Activated T-cell treated with anti-CD3 and anti-CD28 coated beads, Interleukin-2, amount 50 U/mL, for 72 hours (primary cell): ENCODE results near the gene SEMA3F. TPM values are rescaled to one million over a fixed set of nuclear protein-coding genes. Genes with fewer than 3 reads are reported as not detected.

ENCODE experiments used
- ATAC-seq, 2 donors: fragments of 150-1000 bp; cut with Tn5 transposase; replicated peaks in 1 of 2; 2 replicates each; pipeline ENCODE4 v1.10.0; 2021; ENCODE audit warnings: moderate library complexity in 2 of 2, mild to moderate bottlenecking in 1 of 2
- DNase-seq, 2 donors: peaks; one replicate each; pipeline ENCODE4 v3.0.0; 2021 to 2022; ENCODE audit warnings: mixed read lengths in 1 of 2
- H3K27ac Mint-ChIP-seq: one replicate; pipeline ENCODE4 v1.8.0; 2022; ENCODE audit warnings: mild to moderate bottlenecking, moderate library complexity, mixed read lengths
- H3K27me3 Mint-ChIP-seq: one replicate; pipeline ENCODE4 v1.8.0; 2022; ENCODE audit warnings: low read depth, mixed read lengths
- H3K36me3 Mint-ChIP-seq, 2 donors: one replicate each; pipeline ENCODE4 v1.8.0; 2022; ENCODE audit warnings: mixed read lengths in 2 of 2, mild to moderate bottlenecking in 1 of 2; ENCODE audit not compliant: insufficient read depth in 2 of 2
- H3K4me1 Mint-ChIP-seq: one replicate; pipeline ENCODE4 v1.8.0; 2022; ENCODE audit warnings: low read depth, mixed read lengths
- H3K4me3 Mint-ChIP-seq, 2 donors: one replicate each; pipeline ENCODE4 v1.8.0; 2022; ENCODE audit warnings: mild to moderate bottlenecking in 2 of 2, mixed read lengths in 2 of 2, moderate library complexity in 2 of 2
- H3K9me3 Mint-ChIP-seq, 2 donors: one replicate each; pipeline ENCODE4 v1.8.0; 2022; ENCODE audit warnings: mixed read lengths in 2 of 2
- total RNA-seq, 2 donors: library from RNA; stranded (reverse); gene quantifications; one replicate each; pipeline ENCODE4 v1.2.3, GENCODE V29; 2022

The SEMA3F gene
- total RNA-seq, 2 donors from 2014 or later = 0.25 TPM; not detected in 1

GRCh38 chr3:50153782-50154475 lies 1.2 kb upstream of the SEMA3F start:
- H3K27me3 Mint-ChIP-seq = peaks cover 41% of the 10 kb centered on the region
- peaks cover 11% of the 10 kb centered on the region for H3K4me1 Mint-ChIP-seq
- peak overlapping the region; percentile 82 to 90 for H3K4me3 Mint-ChIP-seq
- ATAC-seq (no peak), DNase-seq (no peak)
- H3K9me3 Mint-ChIP-seq = no peaks in the 10 kb centered on the region
- H3K27ac Mint-ChIP-seq = no peak overlapping the region
- no peaks in the 10 kb centered on the region for H3K36me3 Mint-ChIP-seq

DNA sequence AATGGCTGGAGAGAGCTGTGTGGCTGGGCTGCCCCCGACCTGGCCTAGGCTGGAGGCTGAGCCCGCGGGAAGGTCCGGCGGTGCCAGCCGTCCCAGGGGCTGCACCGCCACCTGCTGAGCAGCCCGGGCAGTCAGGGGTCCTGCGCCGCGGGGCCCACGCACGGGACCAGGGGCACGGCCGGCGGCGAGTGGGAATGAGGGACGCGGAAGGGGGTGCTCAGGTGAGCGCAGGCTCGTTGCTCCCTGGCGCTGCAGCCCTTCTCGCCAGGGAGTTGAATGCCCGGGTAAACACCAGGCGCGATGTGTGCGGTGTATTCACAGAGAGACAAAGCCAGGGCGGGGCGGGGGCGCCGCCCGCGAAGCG lies 666 bp upstream of the SEMA3F start:
- Mint-ChIP-seq H3K27ac (no peak overlapping the region), H3K4me1 (peaks cover 11% of the 10 kb centered on the region), H3K27me3 (peaks cover 41% of the 10 kb centered on the region), H3K36me3 (no peaks in the 10 kb centered on the region), H3K9me3 (no peaks in the 10 kb centered on the region), H3K4me3 (peak overlapping the region; percentile 82 to 90)
- DNase-seq = no peak
- peak; percentile 34 to 36 for ATAC-seq

- peak overlapping the region; percentile 71 to 74 for H3K4me3 Mint-ChIP-seq
- DNase-seq (no peak), ATAC-seq (no peak)
- H3K27me3 Mint-ChIP-seq = peaks cover 41% of the 10 kb centered on the region
- H3K9me3 Mint-ChIP-seq = no peaks in the 10 kb centered on the region
- peaks cover 11% of the 10 kb centered on the region for H3K4me1 Mint-ChIP-seq
- no peaks in the 10 kb centered on the region for H3K36me3 Mint-ChIP-seq
- H3K27ac Mint-ChIP-seq = no peak overlapping the region
Measured at GRCh38 chr3:50155491-50155878, 361 bp downstream of the SEMA3F start.

- Mint-ChIP-seq H3K27me3 (peaks cover 41% of the 10 kb centered on the region), H3K4me1 (peaks cover 11% of the 10 kb centered on the region), H3K36me3 (no peaks in the 10 kb centered on the region), H3K27ac (no peak overlapping the region), H3K4me3 (peak overlapping the region; percentile 71 to 74), H3K9me3 (no peaks in the 10 kb centered on the region)
- ATAC-seq = no peak
- DNase-seq = no peak
Measured at GRCh38 chr3:50155891-50156290, 767 bp downstream of the SEMA3F start.

GRCh38 chr3:50156549-50157493 lies 1.7 kb downstream of the SEMA3F start:
- peaks cover 11% of the 10 kb centered on the region for H3K4me1 Mint-ChIP-seq
- peaks cover 41% of the 10 kb centered on the region for H3K27me3 Mint-ChIP-seq
- H3K4me3 Mint-ChIP-seq = no peak overlapping the region
- H3K36me3 Mint-ChIP-seq = no peaks in the 10 kb centered on the region
- ATAC-seq (no peak), DNase-seq (no peak)
- H3K27ac Mint-ChIP-seq = no peak overlapping the region
- H3K9me3 Mint-ChIP-seq = no peaks in the 10 kb centered on the region

GRCh38 chr3:50157827-50158529 lies 2.9 kb downstream of the SEMA3F start:
- DNase-seq (no peak), ATAC-seq (no peak)
- no peak overlapping the region for H3K27ac Mint-ChIP-seq
- no peaks in the 10 kb centered on the region for H3K36me3 Mint-ChIP-seq
- no peaks in the 10 kb centered on the region for H3K9me3 Mint-ChIP-seq
- H3K4me3 Mint-ChIP-seq = no peak overlapping the region
- peaks cover 38% of the 10 kb centered on the region for H3K27me3 Mint-ChIP-seq
- H3K4me1 Mint-ChIP-seq = peaks cover 11% of the 10 kb centered on the region

GRCh38 chr3:50158530-50159146 lies 3.5 kb downstream of the SEMA3F start:
- peaks cover 31% of the 10 kb centered on the region for H3K27me3 Mint-ChIP-seq
- no peaks in the 10 kb centered on the region for H3K9me3 Mint-ChIP-seq
- H3K27ac Mint-ChIP-seq = no peak overlapping the region
- H3K36me3 Mint-ChIP-seq = no peaks in the 10 kb centered on the region
- DNase-seq (no peak), ATAC-seq (no peak)
- no peak overlapping the region for H3K4me3 Mint-ChIP-seq
- H3K4me1 Mint-ChIP-seq = peaks cover 11% of the 10 kb centered on the region

DNA sequence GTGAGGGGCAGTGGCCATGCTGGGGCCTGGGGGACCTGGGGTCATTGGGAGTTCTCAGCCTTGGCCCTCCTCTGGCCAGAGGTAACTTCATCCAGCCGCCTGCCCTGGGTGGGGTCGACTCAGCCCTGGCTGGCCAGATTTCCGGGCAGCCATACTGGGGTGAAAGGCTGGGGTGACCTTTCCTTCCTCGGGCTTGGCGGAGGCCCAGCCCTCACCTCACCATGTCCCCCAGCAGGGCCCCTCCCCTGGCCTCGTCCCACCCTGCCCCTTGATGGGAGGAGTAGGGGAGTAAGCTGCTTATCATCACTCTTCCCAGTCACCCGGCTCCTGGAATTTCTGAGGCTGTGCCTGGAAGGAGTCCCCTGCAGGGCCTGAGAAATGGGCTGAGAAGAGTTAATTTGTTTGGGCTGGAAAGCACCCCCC lies 5.4 kb downstream of the SEMA3F start:
- peaks cover 4% of the 10 kb centered on the region for H3K4me1 Mint-ChIP-seq
- H3K4me3 Mint-ChIP-seq = no peak overlapping the region
- no peak overlapping the region for H3K27ac Mint-ChIP-seq
- peaks cover 22% of the 10 kb centered on the region for H3K27me3 Mint-ChIP-seq
- ATAC-seq = no peak
- no peak for DNase-seq
- H3K9me3 Mint-ChIP-seq = no peaks in the 10 kb centered on the region
- no peaks in the 10 kb centered on the region for H3K36me3 Mint-ChIP-seq

- Mint-ChIP-seq H3K4me1 (no peaks in the 10 kb centered on the region), H3K36me3 (no peaks in the 10 kb centered on the region), H3K4me3 (no peak overlapping the region), H3K9me3 (no peaks in the 10 kb centered on the region), H3K27me3 (peaks cover 15% of the 10 kb centered on the region), H3K27ac (no peak overlapping the region)
- ATAC-seq (no peak), DNase-seq (no peak)
Measured at GRCh38 chr3:50161320-50161719, 6.2 kb downstream of the SEMA3F start.

DNA sequence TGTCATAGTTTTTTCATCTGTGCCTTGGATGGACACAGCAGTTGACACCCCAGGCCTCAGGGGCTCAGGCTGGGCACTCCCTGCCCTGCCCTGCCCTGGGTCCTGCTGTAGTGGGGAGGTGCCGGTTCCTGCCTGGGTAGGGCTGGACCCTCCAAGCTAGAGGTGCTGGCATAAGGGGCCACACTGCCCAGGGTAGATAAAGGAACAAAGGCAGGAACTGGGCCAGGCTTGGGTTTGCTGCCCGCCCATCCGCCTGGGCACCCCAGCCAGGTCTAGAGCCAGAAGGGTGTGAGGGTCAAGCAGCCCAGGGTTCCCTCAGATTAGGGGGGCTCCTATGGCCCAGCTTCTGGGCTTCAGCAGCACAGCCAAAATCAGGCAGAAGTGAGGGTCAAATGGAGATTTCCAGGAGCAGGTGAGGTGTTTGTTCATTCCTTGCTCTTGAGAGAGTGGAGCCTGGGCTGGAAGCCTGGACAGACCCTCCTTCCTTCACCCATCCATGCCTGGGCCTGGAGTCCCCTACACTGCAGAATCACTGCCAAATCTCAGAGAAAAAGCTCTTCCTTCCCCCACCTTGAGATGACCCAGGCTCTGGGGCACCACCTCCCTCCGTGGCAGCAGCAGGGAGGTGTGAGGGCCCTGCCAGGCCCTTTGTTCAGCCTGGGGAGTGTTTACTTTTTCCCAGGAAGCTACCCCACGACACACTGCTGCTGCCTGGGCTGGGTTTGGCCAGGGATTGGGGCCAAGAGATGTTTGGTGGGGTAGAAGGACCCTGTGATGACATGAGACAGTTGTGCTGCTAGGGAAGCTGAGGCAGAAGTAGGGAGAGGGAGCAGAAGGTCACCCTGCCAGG lies 7.1 kb downstream of the SEMA3F start:
- ATAC-seq = no peak
- H3K27me3 Mint-ChIP-seq = peaks cover 5% of the 10 kb centered on the region
- H3K4me3 Mint-ChIP-seq = no peak overlapping the region
- H3K4me1 Mint-ChIP-seq = no peaks in the 10 kb centered on the region
- H3K9me3 Mint-ChIP-seq = no peaks in the 10 kb centered on the region
- H3K27ac Mint-ChIP-seq = no peak overlapping the region
- DNase-seq = no peak
- no peaks in the 10 kb centered on the region for H3K36me3 Mint-ChIP-seq

DNA sequence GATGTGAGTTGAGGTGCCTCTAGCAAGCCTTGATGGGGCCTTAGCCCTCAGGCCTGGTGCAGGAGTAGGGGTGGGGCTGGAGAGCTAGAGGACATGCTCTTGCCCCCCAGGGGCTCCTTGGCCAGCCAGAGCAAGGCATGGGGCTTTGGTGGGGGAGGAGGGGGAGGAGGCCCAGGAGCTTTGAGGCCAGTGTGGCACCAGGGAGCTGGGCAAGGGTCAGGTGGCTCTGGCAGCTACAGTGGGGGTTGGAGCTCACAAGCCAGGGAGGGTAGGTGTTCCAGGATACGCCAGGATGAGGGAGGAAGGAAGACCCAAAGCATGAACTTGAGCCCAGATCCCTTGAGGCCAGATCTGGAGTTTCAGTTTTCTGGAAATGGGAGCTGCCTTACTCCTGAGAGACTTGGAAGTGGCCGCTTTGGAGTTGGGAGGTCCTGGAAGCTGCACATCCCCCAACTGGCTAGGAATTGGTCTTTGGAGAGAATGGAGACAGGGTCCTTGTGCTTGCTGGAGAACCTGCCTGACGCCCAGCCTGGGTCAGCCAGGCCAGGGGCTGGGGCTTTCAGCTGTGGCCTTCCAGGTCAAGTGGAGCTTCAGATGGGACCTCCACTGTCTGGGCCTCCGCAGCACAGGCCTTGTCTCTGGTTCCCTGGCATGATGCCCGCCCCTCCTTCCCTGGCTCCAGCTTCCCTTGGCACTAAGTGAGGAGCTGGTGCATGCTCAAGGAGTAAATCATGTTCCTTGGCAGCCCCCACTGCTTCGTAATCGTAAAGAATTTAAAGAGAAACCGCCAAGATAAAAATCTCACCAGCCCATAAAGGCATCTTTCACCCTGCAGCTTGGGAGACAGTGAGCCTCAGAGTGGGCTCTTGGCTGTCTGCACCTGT lies 8.7 kb downstream of the SEMA3F start:
- Mint-ChIP-seq H3K4me3 (no peak overlapping the region), H3K4me1 (no peaks in the 10 kb centered on the region), H3K36me3 (no peaks in the 10 kb centered on the region), H3K9me3 (no peaks in the 10 kb centered on the region), H3K27me3 (no peaks in the 10 kb centered on the region), H3K27ac (no peak overlapping the region)
- no peak for ATAC-seq
- no peak for DNase-seq
